Stimulated activated CD4-positive, alpha-beta T cell treated with anti-CD3 and anti-CD28 coated beads, Interleukin-12 subunit alpha, Interleukin-12 subunit beta, amount 100 ng/mL, for 24 hours (primary cell): ENCODE data around the gene BTN2A1.

Experiments
- DNase-seq, 2 experiments: peaks; one replicate each; pipeline ENCODE4 v3.0.0-alpha.2; 2020; ENCODE audit warnings: low read depth in 2 of 2

BTN2A1 gene

DNA sequence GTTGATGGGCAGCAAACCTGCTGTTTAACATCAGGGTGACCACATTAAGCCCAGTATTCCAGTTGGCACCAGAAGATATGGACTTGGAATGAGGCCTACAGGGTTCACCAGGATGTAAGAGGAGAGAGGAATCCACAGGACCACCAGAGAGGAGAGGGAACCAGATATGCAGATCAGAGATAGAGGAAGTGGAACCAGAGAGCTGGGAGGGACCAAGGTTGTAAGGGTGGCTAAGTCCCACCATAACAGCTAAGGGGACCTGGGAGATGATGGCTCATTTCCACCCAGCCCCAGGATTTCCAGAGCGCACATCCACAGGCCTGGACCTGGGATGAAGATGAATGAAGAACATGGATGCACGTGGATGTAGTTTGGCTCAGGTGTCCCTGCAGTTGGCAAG lies 11.1 kb downstream of the BTN2A1 start:
- DNase-seq, result no peak

DNA sequence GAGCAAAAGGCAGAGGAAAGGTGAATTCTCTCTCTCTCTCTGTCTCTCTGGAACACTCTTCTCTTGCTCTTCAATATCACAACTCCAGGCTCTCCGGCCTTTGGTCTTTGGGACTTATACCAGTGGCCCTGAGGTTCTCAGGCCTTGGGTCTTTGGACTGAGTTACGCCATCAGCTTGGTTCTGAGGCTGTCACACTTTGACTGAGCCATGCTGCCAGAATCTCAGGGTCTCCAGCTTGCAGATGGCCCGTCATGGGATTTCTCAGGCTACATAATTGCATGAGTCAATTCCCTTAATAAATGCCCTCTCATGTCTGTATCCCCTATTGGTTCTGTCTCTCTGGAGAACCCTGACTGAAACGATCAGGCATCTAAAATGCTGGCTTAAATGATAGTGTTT lies 12.9 kb downstream of the BTN2A1 start:
- no peak for DNase-seq

DNA sequence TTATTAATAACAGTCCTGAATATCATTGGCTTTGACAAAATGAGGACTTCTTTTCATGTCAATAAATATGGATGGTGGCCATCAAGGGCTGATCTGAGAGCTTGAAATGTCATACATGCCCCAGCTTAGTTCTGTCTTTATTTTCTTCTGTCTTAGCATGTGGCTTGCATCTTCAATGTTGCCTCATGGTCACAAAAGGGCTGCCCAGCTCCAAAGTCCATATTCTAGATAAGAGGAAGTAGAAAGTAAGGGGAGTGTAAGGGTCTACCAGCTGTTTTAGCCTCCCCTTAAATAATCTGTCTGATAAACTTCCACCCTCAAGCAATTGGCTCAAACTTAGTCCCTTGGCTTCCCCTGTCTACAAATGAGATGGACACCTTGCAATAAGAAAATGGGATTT lies 14.2 kb downstream of the BTN2A1 start:
- DNase-seq, result no peak

- DNase-seq, result no peak
These were observed 15.0 kb downstream of the BTN2A1 start for GRCh38 chr6:26472549-26473290.

GRCh38 chr6:26473429-26473757 lies 15.6 kb downstream of the BTN2A1 start:
- no peak for DNase-seq

GRCh38 chr6:26473758-26474438 lies 16.1 kb downstream of the BTN2A1 start:
- DNase-seq, result peak; percentile 52 to 61

DNA sequence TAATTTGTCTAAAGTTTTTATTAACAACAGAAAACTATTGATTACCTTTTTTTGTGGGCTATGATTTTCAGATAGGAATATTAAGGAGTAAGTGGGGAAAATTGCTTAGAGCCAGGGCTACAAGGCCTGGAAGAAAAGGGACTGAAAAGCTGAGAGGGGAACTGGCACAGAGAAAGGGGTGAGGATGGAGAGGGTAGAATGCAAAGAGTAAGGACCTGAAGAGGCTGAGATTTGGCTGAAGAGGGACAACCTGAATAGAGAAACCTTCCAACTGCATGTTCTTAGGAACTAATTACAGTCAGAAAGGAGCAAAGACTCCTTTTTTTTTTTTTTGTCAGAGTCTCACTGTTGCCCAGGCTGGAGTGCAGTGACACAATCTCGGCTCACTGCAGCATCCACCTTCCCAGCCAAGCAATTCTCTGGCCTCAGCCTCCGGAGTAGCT lies 16.7 kb downstream of the BTN2A1 start:
- DNase-seq, result no peak

- DNase-seq, result no peak
These were observed 18.3 kb downstream of the BTN2A1 start for GRCh38 chr6:26475823-26476729.

GRCh38 chr6:26476896-26477295 lies 19.1 kb downstream of the BTN2A1 start:
- DNase-seq, result no peak

GRCh38 chr6:26477426-26477825 lies 19.7 kb downstream of the BTN2A1 start:
- DNase-seq, result no peak

DNA sequence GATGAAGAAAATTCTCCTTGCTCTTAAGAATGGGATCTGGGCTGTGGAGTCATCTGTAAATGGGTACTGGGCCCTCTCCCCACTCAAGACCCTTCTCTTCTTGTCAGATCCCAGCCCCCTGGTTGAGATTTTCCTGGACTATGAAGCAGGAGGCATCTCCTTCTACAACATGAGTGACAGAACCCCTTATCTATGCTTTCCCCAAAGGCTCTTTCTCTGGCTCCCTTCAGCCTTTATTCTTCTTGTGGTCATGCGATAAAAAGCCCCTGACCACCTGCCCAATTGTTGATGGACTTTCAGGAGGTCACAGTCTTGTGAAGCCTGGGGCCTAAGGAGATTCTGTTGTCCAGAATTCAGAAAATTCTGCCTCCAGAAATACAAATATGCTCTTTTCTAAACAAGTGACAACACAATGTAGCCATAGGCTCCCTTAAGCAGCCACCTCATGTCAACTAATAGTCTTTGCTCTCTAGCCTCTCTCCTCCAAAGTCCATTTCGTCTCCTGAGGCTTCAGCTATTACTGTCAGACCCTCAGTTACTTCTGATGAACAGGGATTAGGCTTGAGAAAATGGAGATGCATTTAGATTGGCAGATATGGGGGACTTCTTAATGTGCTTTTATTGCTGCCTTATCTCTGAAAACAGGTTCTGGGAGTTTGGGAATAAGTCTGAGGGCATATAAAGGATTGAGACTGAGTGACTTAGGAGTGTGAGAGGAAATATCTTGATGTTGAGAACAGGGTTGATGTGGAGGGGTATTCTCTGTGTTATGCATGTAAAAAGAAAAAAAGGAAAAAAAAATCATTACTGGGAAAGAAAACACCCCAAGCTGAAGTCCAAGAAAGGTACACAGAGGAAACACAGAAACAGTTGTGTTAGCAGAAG lies 20.6 kb downstream of the BTN2A1 start:
- DNase-seq, result no peak

DNA sequence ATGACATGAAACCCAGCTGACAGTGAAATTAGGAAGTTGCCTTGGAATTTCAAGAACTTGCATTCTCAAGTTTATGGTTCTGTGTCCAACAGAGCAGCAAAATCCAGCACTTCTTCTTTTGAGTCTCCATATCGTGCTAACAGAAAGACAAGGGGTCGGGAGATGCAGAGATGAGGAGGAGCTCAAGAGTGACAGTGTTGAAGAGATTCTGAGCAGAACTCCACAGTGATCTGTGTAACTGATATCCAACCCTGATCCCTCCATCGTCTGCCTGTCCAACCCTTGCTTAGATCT lies 21.2 kb downstream of the BTN2A1 start:
- DNase-seq, result no peak

- DNase-seq, result no peak
These were observed 24.6 kb downstream of the BTN2A1 start for GRCh38 chr6:26482338-26482737.

DNA sequence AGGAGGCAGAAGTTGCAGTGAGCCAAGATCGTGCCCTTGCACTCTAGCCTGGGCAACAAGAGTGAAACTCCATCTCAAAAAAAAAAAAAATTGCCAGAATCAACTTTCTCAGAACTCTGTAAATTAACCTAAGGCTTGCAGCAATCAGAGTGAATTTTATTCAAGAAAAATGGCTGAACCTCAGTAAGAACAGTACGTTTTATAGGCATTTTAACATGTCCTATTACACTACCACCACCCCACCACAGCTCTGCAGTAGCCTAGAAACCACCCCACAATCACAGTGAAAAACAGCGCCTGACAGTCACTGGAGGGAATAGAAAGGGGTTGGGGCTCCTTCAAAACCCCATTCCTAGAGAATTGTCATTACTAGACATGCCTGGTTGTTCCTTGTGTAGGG lies 26.0 kb downstream of the BTN2A1 start:
- no peak for DNase-seq

- no peak for DNase-seq
These were observed 26.4 kb downstream of the BTN2A1 start for GRCh38 chr6:26484161-26484560.

DNA sequence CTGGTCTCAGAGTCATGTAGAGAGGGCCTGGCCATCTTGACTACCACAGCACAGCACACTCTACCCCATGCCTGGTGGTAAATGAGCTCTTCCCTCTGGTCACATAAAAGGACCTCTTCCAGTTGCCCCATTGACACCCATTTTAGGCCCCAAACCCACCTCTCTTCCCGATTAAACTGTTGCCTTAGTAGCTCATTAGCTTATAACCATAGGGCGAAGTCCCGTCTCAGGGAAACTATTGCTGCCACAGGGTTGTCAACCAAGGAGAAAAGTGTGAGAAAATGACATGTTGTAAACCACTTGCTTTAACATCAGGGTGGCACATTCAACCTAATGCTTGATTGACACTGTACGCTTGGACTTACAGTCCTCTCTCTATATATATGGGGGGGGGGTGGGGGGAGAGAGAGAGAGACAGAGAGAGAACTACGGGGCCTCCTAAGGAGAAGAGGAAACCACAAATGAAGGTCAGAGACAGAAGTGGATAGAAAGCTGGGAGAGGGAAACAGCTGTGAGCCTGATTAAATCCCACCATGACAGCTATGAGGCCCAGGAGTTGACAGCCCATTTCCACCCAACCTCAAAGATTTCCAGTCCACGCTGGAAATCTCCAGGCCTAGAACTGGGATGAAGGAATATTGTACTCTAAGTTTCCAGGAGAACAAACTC lies 27.5 kb downstream of the BTN2A1 start:
- DNase-seq, result no peak

- DNase-seq, result no peak
These were observed 28.6 kb downstream of the BTN2A1 start for GRCh38 chr6:26486358-26486757.

DNA sequence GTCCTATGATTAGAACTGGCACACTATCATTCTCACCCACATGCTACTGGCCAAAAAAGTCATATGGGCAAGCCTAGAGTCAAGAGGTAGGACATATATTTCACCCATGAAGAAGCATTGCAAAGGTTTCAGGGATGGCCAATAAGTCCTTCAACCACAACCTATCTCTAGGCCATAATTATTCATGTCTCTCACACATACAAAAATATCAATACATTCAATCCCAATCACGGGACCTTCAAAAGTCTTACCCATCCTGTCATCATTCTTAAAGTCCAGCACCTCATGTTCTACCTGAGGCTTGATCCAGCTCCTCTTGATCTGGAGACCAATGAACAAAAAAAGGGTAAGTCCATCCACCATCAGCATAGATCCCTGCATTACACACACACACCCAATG lies 29.7 kb downstream of the BTN2A1 start:
- no peak for DNase-seq

GRCh38 chr6:26489996-26490964 lies 32.5 kb downstream of the BTN2A1 start:
- no peak for DNase-seq

- no peak for DNase-seq
These were observed 33.8 kb downstream of the BTN2A1 start for GRCh38 chr6:26491604-26492003.
